ENCODE data around the gene PPP3R1. TPM values are rescaled to one million over a fixed set of nuclear protein-coding genes. Genes with fewer than 3 reads are reported as not detected.

The PPP3R1 gene
- polyA plus RNA-seq, 3 donors, result 59.7 to 64.7 (median 62.8) TPM

GRCh38 chr2:68236103-68236734 is 16.1 kb downstream of the PPP3R1 start:
- no peak for DNase-seq (ENCODE audit: low read depth in 3 of 3, low spot score in 2 of 3)

- no peak for DNase-seq (ENCODE audit: low read depth in 3 of 3, low spot score in 2 of 3)
Observed at GRCh38 chr2:68235090-68235489, 17.2 kb downstream of the PPP3R1 start.

- DNase-seq (ENCODE audit: low read depth in 3 of 3, low spot score in 2 of 3), result no peak
Observed at GRCh38 chr2:68234405-68234804, 17.9 kb downstream of the PPP3R1 start.

GRCh38 chr2:68231061-68231372 is 21.3 kb downstream of the PPP3R1 start:
- DNase-seq (ENCODE audit: low read depth in 3 of 3, low spot score in 2 of 3), result no peak

- no peak for DNase-seq (ENCODE audit: low read depth in 3 of 3, low spot score in 2 of 3)
Observed at GRCh38 chr2:68230241-68231060, 21.9 kb downstream of the PPP3R1 start.

- DNase-seq (ENCODE audit: low read depth in 3 of 3, low spot score in 2 of 3), result no peak
Observed at GRCh38 chr2:68226794-68227193, 25.5 kb downstream of the PPP3R1 start.

- no peak for DNase-seq (ENCODE audit: low read depth in 3 of 3, low spot score in 2 of 3)
Observed at GRCh38 chr2:68225119-68225632, 27.2 kb downstream of the PPP3R1 start.

- no peak for DNase-seq (ENCODE audit: low read depth in 3 of 3, low spot score in 2 of 3)
Observed at GRCh38 chr2:68223419-68223818, 28.9 kb downstream of the PPP3R1 start.

- DNase-seq (ENCODE audit: low read depth in 3 of 3, low spot score in 2 of 3), result no peak
Observed at GRCh38 chr2:68222287-68222686, 30.0 kb downstream of the PPP3R1 start.

- no peak for DNase-seq (ENCODE audit: low read depth in 3 of 3, low spot score in 2 of 3)
Observed at GRCh38 chr2:68218343-68218901, 33.9 kb downstream of the PPP3R1 start.

GRCh38 chr2:68217729-68218128 is 34.6 kb downstream of the PPP3R1 start:
- DNase-seq (ENCODE audit: low read depth in 3 of 3, low spot score in 2 of 3), result no peak

- DNase-seq (ENCODE audit: low read depth in 3 of 3, low spot score in 2 of 3), result no peak
Observed at GRCh38 chr2:68216454-68217310, 35.6 kb downstream of the PPP3R1 start.

GRCh38 chr2:68214381-68214780 is 38.0 kb downstream of the PPP3R1 start:
- DNase-seq (ENCODE audit: low read depth in 3 of 3, low spot score in 2 of 3), result no peak

GRCh38 chr2:68206793-68207192 is 45.5 kb downstream of the PPP3R1 start:
- DNase-seq (ENCODE audit: low read depth in 3 of 3, low spot score in 2 of 3), result no peak

GRCh38 chr2:68203587-68203986 is 48.7 kb downstream of the PPP3R1 start:
- DNase-seq (ENCODE audit: low read depth in 3 of 3, low spot score in 2 of 3), result no peak

- no peak for DNase-seq (ENCODE audit: low read depth in 3 of 3, low spot score in 2 of 3)
Observed at GRCh38 chr2:68200157-68200787, 52.1 kb downstream of the PPP3R1 start.

- DNase-seq (ENCODE audit: low read depth in 3 of 3, low spot score in 2 of 3), result peak in 2 of 3 donors; percentile 12 to 31
Observed at GRCh38 chr2:68196120-68196716, 56.1 kb downstream of the PPP3R1 start.

- no peak for DNase-seq (ENCODE audit: low read depth in 3 of 3, low spot score in 2 of 3)
Observed at GRCh38 chr2:68195096-68195495, 57.2 kb downstream of the PPP3R1 start.

GRCh38 chr2:68193787-68194372 is 58.5 kb downstream of the PPP3R1 start:
- no peak for DNase-seq (ENCODE audit: low read depth in 3 of 3, low spot score in 2 of 3)

GRCh38 chr2:68193144-68193543 is 59.2 kb downstream of the PPP3R1 start:
- DNase-seq (ENCODE audit: low read depth in 3 of 3, low spot score in 2 of 3), result no peak
